NCI-H748 treated with DMSO at 0.1 percent for 48 hours (cell line): Measurements from ENCODE around the gene RAD9A.

Source experiments
- DNase-seq: peaks from one replicate; lab custom pipeline; 2025; lab: John Stamatoyannopoulos, UW

RAD9A gene

DNA sequence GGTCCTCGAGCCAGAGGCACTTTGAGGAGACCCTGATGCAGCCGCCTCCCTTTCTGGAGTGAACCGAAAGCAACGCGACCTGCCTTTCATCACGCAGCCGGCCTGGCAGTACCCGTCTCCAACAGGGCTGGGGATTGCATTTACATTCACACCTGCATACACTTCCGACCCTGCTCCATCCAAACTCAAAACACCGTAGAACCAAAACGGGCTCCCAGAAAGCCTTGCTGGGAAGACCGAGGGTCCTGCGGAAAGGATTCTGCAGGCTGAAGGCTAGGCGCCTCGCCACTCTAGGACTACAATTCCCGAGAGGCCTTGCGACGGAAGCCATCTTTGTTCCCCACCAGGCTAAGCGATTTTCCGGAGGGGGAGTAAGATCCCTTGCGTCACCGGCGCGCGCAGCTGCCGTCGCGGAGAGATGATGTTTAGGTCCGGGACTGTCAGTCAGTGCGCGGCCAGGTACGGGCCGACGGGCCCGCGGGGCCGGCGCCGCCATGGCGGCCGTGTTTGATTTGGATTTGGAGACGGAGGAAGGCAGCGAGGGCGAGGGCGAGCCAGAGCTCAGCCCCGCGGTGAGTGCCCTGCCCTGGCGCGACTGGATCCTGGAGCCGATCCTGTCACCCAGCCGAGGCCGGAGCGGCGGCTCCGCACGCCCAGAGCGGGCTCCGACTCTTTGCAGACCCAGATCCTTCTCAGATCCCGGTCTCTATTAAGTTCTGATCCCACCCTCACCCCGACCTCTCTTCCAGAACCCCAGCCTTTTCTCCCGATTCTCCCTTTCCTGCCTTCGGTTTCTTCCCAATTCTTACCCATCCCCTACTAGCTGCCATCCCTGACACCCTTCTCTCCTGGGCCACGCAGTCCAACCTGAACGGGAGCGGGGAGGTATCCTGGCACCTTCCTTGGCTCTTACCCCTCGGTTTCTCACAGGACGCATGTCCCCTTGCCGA lies 36.5 kb downstream of the RAD9A start, which contains the start of gene RPS6KB2:
Gene RPS6KB2, plus strand, starts transcription at position 443 of the 950 bp plus-strand sequence. Its CDS starts 52 bp downstream, at position 495.
- DNase-seq = peak; percentile 92

DNA sequence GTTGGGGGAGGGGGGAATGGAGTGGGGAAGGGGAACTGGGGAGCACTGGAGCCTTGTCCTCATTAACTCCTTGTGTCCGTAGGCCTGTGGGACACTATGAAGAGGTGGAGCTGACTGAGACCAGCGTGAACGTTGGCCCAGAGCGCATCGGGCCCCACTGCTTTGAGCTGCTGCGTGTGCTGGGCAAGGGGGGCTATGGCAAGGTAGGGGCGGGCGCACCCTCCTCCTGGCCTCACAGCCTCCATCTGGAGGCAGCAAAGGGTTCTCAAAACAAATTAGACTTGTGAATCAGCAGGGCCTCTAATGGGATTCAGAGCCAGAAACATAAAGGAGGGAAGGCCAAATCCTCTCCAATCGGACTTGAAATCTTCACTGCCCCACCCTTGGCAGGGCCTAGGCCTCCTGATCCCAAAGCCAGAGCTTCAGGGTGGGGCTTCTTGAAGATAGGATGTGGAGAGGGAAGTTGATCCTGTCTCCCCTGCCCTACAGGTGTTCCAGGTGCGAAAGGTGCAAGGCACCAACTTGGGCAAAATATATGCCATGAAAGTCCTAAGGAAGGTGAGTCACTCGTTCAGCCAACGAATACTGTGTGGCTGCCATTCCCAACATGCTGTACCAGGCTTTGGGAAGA lies 37.4 kb downstream of the RAD9A start:
- no peak for DNase-seq

DNA sequence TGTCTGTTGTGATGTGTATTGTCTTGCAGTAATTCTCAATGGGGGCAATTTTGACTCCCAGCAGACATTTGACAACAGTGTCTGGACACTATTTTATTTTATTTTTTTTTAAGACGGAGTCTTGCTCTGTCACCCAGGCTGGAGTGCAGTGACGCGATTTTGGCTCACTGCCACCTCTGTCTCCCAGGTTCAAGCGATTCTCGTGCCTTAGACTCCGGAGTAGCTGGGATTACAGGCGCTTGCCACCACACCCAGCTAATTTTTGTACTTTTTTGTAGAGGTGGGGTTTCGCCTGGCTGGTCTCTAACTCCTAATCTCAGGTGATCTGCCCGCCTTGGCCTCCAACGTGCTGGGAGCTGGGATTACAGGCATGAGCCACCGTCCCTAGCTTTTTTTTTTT lies 37.9 kb downstream of the RAD9A start:
- no peak for DNase-seq

DNA sequence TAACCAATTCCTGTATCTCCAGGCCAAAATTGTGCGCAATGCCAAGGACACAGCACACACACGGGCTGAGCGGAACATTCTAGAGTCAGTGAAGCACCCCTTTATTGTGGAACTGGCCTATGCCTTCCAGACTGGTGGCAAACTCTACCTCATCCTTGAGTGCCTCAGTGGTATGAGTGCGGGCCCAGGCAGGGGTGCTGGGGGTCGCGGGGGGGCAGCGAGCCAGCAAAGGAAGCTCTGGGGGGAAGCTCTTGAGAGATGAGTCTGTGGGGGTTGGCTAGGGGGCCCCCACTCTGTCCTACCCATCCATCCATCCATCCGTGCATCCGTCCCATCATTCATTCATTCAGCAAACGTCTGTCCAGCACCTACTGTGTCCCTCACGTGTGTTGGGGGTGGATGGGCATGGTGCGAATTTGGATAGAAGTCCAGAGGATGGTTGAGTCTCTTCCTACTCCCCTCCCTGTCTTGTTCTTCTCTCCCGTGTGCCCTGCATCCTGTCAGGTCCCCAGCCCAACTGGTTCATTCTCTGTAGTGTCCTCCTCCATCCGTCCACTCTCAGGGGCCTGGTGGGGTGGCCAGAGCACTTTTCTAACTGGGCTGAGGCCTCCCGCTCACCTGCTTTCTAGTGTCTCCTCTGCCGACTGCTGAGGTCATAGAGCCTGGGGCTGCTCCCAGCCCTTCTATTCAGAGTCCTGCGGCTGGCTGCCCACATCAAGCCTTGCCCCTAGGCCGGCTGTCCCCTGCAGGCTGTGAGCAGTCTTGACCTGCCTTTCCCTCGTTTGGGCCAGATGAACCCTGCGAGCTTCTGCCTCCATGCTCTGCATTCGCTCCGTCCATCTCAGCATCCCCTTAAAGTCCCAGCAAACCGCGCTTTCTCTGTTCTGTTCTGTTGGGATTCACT lies 39.8 kb downstream of the RAD9A start:
- DNase-seq = no peak

DNA sequence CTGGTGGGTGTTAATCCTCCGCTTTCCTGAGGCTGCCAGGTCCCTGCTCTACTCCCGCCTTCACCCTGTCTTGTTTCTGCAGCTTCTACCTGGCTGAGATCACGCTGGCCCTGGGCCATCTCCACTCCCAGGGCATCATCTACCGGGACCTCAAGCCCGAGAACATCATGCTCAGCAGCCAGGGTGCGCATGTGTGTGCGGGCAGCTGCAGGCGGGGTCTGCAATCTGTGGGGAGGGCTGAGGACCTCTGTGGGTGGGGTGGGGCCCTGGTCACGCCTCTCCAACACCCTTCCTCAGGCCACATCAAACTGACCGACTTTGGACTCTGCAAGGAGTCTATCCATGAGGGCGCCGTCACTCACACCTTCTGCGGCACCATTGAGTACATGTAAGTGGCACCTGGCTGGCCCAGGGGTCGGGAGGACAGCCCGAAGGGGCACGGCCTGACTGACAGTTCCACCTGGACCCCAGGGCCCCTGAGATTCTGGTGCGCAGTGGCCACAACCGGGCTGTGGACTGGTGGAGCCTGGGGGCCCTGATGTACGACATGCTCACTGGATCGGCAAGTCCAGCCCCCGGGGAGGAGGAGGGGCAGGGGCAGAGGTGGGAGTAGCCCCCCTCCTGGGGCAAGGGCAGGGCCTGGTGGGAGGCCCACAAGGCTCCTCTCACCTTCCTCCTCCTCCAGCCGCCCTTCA lies 41.0 kb downstream of the RAD9A start:
- DNase-seq = no peak

DNA sequence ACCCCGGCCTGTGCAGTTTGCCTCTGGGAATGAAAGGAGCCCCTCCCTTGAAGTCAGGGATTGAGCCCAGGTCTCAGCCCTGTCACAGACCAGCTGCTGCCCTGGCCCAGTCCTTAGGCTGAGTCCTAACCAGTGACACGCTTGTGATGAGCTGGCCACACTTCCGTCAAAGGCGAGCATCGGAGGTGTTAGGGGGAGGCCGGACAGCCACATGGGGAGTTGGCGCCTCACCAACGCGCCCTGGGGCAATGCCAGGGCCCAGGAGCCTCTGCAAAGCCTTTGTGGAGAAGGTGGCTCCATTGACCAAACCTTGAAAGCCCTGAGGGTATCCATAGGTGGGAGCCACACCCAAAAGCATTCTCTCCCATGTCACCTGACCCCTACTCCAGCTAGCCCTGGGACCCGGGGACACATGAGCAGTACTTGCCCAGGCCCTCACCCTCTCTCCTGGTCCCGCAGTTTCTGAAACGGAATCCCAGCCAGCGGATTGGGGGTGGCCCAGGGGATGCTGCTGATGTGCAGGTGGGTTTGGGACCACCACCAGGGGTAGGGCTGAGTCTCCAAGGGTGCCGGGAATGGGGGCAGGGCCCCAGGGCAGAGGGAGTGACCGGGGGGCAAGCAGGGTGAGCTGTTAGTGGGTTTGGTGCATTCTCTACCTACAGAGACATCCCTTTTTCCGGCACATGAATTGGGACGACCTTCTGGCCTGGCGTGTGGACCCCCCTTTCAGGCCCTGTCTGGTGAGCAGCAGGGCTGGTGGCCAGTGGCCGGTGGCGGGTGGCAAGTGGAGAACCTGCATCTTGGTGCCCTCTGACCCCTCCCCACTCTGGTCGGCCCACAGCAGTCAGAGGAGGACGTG lies 42.0 kb downstream of the RAD9A start:
- no peak for DNase-seq

DNA sequence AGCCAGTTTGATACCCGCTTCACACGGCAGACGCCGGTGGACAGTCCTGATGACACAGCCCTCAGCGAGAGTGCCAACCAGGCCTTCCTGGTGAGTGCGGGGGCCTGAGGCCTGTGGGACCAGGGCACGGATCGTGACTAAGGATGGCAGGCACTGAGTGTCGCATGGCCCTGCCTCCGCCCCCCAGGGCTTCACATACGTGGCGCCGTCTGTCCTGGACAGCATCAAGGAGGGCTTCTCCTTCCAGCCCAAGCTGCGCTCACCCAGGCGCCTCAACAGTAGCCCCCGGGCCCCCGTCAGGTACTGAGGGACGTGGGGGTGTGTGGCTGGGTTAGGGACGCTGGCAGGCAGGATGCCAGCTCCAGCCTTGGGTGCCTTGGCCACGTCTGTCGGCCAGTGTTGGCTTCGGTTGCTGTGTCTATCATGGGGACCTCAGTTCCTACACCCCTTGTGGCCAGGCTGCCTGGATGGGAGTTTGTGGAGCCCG lies 42.7 kb downstream of the RAD9A start:
- DNase-seq = no peak

DNA sequence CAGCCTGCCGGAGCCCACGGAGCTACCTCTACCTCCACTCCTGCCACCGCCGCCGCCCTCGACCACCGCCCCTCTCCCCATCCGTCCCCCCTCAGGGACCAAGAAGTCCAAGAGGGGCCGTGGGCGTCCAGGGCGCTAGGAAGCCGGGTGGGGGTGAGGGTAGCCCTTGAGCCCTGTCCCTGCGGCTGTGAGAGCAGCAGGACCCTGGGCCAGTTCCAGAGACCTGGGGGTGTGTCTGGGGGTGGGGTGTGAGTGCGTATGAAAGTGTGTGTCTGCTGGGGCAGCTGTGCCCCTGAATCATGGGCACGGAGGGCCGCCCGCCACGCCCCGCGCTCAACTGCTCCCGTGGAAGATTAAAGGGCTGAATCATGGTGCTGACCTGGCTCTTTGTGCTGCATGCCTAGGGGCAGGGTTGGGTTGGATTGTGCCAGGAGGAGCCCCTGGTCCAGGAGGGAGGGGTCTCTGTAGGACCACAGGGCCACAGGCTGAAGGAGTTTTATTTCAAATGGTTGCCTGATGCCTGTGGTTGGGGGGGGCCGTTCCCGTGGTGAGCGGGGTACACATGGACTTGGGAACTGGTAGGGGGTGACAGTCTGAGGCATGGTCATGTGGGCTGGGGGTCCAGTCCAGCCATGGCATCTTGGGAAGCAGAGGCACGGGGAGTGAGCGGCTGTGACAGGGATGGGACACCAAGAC lies 43.4 kb downstream of the RAD9A start:
- no peak for DNase-seq

DNA sequence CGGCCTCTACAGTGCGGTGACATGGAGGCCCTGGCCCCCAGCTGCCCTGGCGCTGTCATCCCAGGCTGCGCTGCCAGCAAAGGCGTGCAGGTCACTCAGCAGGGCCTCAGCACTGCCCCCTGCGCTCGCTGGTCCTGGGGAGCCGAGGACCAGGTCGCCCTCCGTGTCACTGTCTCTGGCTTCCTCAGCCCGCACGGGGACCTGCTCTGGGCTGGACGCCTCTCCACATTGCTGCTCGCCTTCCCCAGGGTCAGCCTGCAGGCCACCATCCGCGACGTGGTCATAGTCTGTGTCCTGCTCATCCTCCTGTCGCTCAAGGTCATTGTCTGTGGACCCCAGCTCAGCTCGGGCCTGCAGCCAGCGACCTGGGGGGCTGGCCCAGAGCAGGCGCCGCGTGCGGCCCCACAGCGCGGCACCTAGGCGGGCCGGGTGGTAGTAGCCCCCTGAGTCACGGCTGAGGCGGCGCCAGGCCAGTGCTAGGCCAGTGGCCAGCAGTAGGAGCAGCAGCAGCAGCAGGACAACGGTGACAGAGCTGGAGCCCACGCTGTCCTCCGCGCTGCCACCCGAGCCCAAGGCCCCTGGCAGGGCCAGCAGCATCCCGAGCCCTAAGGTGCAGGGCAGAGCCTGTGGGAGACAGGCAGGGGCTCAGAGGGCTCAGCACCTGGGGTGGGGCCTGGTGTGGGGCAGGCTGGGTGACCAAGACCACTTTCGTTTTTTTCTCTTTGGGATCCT lies 44.1 kb downstream of the RAD9A start:
- DNase-seq = no peak

DNA sequence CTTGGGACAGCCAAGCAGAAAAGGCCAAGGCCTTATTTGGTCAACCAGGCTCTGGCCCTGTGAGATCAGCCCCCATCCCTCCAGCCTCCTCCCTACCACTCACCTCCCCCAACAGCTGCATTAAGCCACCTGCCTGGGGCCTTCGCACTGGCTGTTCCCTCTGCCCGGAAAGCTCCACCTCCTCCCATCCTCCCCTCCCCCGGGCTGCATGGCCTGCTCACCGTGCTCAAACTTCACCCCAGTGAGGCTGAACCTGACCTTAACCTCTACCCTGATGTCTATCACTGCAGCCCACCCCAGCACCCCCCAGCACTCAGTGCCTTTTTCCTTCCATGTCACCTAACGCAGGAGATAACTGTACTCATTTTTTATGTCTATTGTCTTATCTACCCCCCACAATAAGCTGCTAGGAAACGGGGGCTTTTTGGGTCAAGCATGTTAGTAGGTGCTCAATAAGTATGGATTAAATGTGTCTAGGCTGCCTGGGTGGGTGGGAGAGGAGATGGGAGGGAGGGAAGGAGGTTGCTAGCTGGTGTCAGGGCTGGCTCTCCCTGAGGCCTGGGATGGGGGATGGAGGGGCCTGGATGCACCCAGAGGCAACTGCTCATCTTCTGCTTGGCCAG lies 44.8 kb downstream of the RAD9A start:
- no peak for DNase-seq

DNA sequence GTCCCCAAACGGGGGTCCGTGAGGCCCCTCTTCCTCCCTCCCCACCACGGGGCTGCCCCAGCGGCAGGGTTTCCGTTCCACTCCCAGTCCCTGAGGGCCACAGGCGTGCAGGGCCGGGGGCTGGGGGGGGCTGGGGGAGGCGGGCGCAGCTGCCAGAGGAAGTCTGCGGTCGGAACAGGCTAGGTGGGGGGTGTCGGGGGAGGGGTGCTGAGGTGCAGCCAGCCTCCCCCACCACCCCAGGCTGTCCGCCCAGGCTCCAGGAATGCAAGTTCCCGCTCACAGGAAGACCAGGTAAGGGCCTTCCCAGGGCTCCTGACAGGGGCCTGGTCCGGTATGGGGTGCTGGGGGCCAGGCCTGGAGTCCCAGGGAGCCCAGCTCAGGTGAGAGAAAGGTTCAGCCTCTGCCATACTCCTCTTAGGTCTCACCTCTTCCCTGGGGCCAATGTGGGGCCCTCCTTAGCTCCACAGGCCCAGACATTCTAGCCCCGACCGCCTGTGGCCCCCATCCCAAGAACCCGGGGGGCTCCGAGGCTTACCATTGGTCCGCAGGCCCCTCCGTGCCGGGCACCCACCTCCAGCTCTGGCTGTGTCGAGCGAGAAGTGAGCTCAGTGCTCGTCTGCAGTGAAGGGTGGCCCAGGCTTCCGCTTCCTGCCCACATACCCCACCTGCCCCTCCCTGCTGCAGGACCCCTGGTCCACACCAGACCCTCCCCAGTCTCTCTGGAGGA lies 45.5 kb downstream of the RAD9A start, which contains the start of gene PTPRCAP:
Gene PTPRCAP, minus strand, starts transcription at position 601 of the 727 bp plus-strand sequence. Its CDS starts 63 bp downstream, at position 538.
- DNase-seq = no peak

DNA sequence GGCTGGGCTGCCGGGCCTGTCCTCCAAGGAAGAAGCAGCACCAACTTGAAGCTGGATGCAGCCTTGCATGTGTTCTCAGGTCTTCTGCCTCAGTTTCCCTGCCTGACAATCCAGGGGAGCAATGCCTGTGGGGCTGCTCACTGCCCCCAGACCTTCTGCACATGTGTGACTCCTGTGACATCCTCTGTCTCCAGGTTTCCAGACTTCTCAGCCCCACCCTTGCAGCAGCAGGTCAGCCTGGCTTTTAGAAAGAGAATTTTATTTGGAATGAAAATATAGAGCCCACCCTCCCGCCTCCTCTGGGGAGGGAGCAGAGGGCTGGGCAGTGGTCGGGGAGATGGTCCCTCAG lies 46.0 kb downstream of the RAD9A start:
- no peak for DNase-seq

DNA sequence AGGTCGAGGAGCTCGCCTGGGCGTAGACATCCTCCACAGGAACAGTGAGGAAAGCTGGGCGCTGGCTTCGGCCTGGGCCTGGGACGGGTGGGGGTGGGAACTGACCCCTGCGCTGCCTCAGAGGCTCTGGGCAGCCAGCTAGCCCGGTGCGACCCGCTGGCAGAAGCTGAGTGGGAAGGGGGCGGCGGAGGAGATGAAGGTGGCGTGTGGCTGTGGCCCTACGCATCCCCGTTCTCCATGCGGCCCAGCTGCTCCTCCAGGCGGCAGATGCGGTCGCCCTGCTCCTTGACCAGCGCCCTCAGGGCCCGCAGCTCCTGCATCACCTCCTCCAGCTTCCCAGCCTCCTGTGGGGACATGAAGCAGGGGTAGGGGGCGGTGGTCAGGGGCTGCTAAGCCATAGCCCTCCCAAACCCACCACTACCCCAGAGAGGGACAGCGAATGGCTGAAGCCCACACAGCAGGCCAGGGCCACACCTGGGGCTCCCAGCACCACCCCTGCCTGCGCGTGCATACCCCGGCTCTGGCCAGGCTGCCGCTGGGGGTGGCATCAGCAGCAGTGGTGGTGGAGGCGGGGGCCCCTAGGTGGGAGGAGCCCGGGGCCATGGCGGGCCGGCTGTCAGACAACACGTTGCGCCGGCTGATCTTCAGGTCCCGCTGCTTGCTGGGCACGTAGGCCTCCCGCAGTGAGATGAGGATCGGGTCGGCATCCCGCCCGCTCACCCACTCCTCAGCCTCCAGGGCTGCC lies 46.5 kb downstream of the RAD9A start:
- DNase-seq = no peak

DNA sequence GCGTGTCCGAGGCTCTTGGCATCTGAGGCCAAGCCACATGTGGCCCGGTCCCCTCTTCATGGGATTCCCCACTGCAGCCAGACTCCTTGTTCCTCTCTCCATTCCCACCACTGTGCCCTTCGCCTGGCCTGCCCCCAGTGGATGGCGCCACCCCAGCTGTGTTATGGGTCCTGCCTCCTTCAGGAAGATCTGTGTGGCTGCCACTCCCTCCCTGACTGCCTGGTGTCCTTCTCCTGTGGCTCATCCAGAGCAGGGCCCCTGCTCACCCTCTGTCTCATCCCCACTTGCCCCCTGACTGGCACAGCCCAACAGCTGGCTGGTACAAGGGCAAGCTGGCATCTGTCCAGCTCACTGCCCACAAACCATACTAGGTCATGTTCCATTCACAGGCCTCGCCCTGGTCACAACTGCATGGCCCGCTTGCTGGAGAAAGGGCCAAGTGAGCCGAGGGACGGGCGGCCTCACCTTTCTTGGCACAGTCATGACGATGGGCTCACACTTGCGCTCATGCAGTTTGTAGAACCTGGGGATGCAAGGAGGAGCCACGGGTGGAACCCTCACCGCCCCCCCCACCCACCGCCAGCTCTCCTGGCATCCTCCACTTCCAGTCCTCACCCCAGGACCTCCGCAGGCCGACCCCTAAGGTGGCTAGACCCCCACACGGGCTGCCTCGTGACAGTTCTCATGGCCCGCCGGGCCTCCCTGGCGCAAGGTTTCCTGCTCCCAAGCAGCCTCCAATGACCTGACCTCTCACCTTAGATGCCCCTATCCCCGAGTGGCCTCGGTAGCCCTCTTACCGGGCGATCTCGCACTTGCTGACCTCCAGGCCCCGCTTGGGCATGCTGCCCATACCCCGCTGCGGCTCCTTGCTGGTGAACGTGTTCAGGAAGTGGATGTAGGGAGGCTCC lies 47.8 kb downstream of the RAD9A start:
- no peak for DNase-seq

DNA sequence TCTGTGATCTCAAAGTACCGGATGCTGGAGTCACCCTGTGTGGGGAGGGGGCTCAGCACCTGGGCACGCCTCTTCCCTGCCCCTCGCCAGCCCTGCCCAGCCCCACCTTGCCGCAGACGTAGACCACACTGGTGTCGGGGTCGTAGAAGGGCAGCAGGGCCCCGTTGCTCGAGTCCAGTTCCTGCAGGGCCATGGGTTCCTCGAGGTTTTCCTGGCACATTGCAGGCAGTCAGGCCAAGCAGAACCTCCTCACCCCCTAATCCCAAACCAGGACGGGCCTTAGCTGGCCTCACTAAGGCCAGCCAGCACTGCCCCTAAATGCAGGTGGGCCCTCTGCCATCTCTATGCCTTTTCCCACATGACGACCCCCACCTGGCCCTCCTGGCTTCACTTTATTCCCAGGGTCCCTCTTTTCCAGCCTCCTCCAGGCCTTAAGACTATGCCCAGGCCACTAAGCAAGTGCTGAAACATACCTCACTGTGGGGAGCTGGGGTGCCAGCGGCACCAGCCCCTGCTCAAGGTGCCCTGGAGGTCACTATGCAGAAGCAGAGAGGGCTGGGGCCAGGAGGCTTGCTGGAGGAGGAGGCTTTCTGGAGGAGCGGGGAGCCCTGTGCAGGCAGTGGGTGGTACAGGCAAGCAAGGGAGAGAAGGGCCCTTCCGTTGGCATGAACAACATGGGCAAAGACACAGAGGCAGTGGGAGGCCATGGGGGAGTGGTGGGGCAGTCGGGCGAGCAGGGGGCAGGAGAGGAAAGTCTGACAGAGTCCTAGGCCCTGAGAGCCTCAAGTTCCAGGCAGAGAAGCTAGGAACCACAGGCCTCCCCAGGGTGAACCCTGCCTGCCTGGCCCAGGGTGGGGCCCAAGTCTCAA lies 48.7 kb downstream of the RAD9A start:
- DNase-seq = no peak
